Effector CD8-positive, alpha-beta T cell (primary cell): ENCODE data around the gene LOXL1.

Source experiments
- DNase-seq: peaks from one replicate; lab custom pipeline; 2025; lab: John Stamatoyannopoulos, UW

LOXL1 gene

DNA sequence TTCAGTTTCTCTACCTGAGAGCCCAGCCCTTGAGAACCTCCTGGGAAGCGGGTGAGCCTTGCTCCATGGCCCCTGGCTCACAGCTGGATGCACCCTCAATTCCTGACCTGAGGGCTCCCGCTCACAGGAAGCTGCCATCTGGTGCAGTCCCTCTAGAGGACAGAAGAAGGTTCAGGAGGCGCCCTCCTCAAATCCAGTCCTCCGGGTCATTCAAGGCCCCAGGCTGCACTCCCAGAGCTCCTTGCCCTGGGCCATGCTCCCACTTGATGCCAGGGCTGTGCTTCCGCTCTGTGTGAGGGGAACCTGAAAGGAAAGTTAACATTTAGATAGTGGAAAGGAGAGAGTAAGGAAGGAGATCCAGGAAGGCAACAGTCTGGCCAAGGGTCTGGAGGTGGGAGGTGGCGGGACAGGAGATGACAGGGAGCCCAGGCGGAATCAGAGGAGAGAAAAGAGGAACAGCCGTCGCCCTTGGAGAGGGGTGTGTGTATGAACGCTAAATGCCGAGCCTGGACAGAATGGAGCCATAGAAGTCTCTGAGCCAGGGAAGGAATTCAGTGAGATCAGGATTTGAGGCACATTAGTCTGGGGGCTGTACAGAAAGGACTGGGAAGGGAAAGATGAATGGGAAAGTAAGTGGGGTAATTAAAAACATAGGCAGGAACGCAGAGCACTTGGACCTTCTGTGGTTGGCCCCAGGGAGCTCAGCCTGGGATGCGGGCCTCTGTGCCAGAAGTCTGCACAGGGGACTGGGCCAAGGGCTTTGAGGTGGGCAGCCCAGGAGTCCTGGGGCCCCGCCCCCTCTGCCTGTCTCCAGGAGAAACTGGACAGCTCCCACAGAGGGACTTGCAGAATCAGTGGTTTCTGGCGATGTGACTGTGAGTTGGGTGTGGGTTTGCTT, 26.8 kb upstream of the LOXL1 start:
- DNase-seq: no peak

DNA sequence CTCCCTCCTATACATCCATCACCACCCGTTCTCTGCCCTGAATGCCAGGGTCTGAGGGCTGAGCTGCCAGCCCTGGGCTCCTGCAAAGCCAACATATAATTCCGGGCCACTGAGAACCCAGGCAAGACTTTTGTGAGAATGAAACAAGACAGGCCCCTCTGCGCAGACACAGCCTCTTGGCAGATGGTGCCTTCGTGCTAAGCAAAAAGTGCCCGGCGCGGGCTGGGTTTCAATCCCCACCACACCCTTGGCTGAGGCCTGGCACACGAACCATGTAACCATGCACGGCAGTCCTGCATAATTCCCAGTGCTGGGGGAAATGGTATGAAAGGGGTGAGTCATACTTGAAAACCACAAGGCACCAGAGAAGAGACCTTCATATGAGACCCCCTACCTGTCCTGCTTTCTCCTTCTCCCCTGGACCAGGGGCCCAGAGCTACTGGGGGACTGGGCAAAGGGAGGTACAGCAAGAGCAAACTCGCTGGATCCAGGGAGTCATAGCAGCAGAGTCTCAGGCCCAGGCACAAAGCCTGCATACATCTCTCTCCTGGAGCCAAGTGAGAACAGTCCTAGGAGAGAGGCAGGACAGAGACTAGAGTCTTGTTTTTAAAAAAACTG, 26.1 kb upstream of the LOXL1 start:
- DNase-seq: no peak

DNA sequence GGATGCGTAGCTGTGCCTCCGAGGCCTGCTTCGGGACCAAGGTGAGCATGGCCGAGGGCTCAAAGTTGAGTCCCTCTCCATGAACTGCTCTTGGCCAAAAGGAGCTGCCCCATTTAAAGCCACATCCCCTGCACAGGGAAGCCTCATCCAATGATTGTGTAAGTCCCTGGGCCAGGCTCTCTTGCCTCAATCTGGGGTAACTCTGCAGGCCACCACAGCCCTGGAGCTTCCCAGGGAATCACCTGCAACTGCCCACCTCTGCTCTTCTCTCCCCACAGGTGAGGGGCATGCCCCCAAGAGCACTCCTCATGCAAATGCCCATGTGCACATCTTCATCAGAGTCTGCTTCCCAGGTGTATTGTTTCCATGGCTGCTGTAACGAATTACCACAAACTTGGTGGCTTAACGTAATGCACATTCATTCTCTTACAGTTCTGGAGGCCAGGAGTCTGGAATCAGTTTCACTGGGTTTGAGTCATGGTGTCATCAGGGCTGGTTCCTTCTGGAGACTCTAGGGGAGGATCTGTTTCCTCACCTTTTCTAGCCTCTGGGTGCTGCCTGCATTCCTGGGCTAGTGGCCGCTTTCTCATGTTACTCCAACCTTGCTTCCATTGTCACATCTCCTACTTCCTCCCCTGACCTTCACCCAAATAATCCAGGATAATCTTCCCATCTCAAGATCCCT, 25.0 kb upstream of the LOXL1 start:
- no peak for DNase-seq

DNA sequence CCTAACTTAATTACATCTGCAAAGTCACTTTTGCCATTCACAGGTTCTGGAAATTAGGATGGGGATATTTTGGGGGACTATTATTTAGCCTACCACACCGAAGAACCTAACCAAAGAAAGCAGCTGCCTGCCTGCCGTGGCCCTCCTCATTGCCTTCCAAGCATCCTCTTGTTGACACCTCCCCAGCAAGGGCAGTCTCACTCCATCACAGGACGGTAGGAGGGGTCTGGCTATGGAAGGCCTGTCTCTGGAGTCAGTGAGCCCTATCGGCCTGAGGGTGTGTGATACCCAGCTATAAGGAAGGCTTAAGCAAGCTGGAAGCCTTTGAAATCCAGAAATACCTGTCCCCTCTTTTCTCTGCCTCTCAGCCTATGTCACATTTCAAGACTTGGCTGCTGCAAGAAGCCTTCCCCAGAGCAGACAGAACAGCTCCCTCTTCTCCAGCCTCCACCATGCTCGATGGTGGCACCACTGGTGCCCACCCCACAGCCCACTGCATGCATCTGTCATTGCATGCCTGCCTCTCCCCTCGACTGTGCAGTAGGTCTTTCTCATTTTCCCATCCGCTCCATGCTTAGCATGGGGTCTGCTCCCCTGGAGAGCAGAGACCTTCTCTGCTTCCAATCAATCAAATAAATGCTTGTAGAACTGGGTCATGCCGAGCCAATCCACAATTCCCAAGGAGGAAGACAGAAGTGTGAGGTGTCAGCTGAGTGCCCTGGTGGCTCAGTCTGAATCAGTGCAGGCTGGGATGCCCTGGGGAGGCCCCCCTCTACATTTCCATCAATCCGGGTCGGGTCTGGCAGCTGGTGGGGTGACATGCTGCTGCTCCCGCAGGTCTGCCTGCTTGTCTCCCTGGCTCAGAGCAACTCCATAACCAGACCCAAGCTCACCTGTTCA, 23.9 kb upstream of the LOXL1 start:
- DNase-seq: no peak

DNA sequence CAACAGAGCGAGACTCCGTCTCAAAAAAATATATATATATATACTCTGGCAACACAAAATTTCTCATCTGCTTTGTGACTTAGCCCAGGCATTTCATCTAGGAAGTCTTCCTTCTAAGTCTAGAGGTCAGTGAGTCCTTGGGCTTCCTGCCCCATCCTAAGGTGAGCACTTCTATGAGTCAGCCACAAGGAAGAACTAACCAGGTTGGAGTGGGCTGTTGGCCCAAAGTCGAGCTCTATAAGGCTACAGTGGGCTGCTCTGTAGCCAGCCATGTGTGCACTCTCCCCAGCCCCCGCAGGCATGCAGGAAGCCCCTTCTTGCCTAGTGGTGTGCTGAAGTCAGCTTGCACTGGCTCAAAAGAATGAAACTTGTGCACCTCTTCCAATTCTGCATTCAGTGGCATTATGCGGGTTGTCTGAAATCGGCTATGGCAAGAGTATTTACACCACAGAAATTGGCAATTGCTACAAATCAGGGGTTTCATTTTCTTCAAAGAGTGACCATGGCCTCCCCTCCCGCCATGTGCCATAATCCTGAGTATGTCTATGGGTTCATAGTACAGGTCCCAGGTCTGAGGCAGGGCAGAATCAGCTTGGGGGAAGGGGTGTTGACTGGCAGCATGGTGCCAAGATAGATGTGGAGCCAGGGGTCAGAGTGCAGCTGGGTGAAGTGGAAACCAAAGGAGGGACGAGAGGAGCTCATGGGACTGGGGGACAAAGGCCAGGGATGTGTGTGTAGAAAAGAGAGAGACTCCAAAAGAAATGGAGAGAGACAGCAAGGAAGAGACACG, 22.0 kb upstream of the LOXL1 start:
- no peak for DNase-seq

DNA sequence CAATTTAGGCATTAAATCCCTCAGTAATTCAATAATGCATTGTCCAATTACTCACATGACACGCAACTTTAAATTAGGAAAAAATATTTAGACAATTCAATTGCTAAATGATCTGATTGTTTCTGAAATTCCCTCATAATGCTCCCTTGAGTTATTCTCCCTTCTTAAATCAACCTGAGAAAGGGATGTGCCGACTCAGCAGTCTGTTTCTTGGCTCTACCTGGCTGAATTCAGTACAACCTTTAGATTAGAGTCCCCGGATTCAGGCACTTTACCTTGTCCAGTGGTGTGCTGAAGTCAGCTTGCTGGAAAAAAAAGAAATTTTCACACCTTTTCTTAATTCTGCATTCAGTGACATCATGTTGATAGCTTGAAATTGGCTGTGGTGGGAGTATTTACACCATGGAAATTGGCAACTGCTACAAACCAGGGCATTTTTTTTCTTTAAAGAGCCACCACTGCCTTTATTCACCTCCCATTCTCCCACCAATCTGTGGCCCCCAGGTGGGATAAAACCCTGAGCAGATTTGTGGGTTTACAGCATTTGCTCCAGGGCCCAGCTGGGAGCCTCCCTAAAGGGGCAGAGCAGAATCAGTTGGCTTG, 20.9 kb upstream of the LOXL1 start:
- DNase-seq: no peak

DNA sequence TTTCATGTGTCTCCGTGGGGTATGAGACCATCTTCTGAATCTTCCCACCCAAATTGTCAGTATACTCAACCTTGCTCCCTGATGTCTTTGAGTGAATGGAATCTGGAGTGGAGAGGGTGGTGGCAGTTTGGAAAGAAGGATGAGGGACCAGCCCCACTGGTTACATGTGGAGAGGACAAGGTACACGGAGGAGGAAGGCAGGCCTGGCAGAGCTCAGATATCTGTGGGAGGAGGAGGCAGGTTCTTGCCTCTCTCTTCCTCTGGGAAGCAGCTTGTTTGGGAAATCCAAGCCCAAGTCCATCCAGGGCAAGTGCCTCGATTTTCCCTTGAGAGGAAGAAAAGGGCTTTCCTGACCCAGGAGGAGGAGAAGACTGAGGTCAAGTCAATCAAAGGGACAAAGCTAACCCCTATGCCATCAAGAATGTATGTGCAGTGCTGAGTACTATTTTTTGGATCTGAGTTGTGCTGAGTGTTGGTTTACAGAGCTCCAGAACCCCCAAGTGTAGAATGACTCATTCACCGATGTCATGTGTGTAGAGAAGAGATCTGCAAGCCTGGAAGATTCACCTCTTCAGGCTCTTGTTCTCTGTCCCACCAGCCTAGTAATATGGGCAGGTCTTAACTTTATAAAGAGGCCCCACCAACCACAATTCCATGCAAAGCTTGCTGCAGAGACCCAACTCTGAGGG, 19.8 kb upstream of the LOXL1 start:
- no peak for DNase-seq

DNA sequence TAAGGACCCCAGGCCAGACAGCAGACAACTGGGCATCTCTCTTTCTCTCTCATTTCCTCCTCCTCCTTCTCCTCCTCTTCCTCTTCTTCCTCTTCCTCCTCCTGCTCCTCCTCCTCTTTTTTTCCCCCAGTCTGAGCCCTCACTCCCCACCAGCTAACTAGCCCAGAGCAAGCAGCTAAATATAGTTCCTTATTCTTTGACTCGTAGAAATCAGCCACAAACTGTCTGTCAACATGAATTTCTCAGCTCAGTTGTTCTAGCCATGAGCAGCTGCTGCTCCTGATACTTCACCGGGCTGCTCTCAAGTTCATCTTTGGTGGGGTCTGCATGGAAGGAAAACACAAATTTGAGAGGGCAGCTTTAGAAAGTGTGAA, 19.2 kb upstream of the LOXL1 start:
- DNase-seq: no peak

DNA sequence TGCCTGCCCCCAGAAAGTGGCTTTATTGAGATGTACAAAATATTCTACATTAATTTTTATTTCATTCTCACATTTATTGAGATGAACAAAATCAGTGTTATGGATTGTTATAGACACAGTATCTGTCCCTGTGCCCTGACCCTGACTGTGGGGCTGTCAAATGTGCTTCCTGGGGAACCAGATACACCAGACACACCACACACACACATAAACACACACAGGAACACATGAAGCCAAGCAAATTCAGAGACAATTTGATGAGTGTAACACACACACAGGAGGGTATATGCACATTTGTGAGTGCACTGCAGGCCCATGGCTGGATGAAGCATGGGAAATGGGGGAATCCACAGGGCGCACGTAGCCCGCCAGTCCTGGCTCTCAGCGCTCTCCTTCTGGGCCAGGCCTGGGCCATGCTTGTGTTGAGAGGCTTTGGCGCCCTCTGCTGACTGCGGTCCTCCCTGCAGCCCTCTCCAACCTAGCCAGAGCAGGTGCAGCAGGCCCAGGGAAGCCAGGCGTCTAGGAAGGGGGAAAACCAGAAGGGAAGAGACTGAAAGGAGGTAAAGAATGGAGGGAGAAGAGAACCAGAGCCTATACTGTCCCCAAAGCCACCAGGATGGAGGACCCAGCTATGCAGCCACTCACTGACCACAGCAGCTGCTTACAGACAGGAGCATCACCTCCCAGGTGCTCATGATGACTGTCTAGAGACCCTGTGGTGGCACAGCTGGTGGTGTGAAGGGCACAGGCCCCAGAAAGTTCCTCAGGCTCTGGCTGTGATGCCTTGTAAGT, 18.0 kb upstream of the LOXL1 start:
- peak; percentile 40 for DNase-seq

DNA sequence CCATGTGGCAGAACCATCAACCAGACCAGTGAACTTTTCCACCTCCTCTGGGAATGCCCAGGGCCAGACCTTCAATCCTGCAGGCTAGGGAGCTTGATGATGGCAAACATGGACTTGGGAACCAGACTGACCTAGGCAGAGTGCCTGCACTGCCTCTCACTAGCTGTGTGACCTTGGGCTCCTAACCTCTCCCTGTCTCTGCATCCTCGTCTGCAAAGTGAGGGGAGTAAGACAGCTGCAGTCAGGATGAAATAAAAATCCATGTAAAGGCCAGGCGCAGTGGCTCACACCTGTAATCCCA, 17.5 kb upstream of the LOXL1 start:
- no peak for DNase-seq

DNA sequence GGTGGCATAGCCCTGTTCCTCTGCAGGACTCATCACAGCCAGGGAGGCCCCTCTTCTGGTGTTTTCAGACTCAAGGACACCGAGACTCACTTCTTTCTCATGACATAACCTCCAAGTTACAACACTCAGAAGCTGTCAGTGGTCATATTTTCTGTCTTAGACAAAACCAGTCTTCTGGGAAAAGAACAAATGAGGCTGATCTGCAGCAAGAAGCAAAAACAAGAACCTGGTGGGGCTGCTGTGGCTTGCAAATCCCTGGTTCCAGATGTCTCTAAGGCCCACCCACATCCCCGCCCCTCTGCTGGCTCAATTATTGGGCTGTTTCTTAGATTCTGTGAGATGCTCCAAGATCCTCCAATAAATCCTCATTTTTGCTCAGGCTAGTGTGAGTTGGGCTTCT, 16.6 kb upstream of the LOXL1 start:
- no peak for DNase-seq

DNA sequence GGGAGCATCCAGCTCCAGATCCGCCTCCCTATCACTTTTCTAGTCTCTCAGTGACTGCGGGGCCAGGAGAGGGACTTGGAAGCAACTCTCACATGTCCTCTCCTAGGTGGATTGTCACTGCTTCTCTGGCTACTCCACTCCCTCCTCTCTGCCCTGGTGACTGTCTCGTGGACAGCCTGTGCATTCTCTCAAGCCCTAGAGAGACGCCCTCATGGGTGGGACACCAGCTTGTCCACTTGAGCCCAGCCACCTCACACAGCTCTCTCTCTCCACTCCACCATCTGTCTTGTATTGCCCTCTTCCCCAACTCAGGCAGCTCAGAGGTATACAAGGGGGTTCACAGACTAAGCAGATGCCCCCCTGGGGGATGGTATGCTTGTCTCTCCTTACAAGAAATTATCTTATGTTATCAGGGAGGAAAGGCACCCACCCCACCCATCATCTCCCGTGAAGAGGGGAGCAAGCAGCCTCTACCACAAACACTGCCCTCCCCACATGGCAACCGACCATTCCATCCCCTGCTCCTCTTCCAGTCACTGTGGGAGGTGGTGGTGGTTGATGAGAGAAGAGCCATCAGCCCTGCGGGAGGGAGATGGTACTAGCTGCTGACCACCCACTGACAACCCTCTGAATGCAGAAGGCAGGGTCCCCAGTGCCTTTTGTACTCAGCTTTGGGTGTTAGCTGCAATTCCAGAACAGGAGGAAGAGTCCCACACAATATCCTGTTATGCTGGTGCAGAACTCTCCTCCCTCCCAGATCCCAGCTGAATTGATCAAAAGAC, 15.5 kb upstream of the LOXL1 start:
- no peak for DNase-seq

DNA sequence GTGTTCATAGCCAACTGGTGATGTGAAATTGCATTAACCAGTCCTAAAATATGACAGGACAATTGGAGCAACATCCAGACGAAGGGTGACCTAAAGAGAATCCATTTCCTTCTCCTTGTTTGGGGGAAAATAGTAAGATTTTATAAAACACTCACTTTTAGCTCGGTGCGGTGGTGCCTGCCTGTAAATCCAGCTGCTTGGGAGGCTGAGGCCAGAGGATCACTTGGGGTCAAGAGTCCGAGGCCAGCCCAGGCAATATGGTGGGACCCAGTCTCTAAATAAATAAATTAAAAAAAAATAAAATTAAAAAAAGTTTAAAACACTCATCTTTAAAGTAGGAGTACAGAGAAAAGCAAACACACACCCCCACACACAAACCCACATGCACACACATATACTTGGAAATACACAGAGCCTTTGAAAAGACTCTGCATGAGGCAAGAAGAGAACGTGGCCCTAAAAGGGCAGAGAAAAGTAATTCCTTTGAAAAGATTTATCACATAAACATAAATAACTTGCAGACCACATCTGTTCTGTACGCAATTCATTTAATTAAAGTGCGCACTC, 14.1 kb upstream of the LOXL1 start:
- no peak for DNase-seq

DNA sequence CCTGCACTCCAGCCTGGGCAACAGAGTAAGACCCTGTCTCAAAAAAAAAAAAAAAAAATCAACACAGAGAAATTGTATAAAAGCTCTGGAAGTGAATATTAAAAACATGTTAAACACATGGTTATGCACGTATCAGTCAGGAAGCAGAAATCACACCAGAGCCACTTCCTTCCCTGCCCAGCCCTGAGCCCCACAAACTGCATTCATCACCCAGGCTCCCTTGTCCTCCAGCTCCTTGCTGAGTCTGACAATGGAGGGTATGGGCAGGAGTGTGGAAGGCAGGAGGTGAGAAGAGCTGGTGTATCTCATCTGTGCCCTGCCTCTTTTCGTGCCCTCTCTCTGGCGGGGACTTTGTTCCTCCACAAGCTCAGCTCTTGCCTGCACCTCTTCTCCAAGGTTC, 12.1 kb upstream of the LOXL1 start:
- DNase-seq: no peak

DNA sequence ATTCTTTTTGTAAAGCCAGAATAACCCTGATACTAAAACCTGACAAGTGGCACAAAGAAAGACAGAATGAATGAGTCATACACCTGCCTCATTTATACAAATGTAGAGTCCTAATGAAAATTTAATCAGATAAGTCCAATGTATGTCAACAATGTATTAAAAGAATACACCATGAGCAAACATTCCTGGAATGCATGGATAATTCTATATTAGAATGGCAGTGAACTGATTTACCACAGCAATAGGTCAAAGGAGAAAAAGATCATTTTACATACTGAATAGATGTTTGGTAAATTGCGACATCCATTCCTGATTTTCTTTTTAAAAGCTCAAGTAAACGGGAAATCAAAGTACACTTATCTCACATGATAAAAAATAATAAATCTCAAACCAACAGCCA, 11.2 kb upstream of the LOXL1 start:
- DNase-seq: no peak

DNA sequence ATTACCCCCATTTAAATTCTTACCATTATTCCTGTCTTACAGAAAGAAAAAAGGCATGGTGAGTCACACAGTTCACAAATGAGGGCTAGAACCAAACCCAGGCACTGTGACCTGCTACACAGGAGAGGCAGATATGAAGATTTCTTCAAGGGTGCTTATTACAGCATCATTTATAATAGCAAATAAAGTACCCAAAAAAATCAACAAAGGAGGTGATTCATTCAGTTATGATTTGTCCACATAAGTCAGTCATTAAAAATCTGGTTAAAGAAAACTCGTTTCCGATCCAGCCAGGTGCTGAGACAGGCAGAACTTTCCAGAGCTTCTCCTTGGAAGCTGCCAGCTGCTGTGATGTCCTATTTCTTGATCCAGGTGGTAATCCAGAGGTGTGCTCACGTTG, 7.5 kb upstream of the LOXL1 start:
- no peak for DNase-seq

DNA sequence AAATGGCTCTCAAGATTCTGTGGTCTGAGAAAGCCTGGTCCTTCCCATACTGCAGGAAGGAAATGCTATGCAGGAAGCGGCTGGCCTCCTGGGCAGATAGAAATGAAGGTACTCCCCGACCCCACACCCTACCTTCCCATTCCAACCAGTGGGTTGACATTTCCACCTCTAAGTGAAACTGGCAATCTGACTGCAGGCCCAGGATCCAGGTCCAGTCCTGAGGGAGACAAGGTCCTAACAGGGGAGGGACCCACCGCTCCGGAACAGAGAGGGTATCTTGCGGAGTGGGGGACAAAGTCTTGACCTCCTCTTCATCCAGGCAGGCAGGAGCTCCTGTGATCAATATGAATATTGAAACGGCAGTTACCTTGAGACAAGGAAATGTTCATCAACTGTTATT, 6.6 kb upstream of the LOXL1 start:
- no peak for DNase-seq

DNA sequence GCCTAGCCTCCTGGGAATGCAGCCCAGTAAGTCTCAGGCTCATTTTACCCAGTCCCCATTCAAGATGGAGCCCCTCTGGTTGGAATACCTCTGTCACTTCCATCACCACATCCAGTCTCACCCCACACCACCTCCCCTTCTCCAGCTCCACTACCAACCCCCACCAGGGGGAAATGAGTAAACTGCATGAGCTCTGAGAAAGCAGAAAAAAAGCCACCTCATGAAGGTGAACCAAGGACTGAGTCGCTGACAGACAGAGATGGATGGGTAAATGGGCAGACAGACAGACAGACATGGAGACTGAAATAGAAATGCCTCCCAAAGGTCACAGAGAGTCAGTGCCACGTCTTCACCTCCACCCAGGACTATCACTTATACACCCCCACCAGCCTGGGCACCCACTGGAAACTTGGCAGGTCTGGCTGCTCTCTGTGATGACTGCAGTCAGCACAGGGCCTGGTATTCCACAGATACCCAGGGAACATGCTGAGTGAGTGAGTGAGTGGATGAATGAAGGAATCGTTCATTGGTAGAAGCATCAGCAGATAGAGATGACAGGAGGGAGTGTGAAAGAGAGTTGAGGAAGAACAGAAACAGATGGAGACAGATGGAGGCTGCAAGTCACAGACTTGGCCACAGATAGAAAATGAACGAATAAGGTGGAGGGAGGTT, 4.9 kb upstream of the LOXL1 start:
- no peak for DNase-seq
